B cell (primary cell): ENCODE measurements around the gene TNXB. TPM values are rescaled to one million over a fixed set of nuclear protein-coding genes. Genes with fewer than 3 reads are reported as not detected.

ENCODE experiments used
- ATAC-seq: fragments of 200-7000 bp; cut with Tn5 transposase; one replicate; pipeline ENCODE4 v1.10.0; 2021; ENCODE audit warnings: low read depth, mild to moderate bottlenecking, moderate number of reproducible peaks, moderate library complexity
- CTCF ChIA-PET: fragments of 350-600 bp; sonication (Branson Sonifier 250); formaldehyde crosslinking; loops from one replicate; lab custom pipeline; 2021; ENCODE audit warnings: antibody characterized with exemption, inconsistent platforms; lab: Charles Lee
- POLR2A ChIA-PET: fragments of 350-600 bp; sonication (Branson Sonifier 250); formaldehyde crosslinking; loops from one replicate; lab custom pipeline; 2021; ENCODE audit warnings: antibody characterized with exemption; lab: Charles Lee
- DNase-seq: peaks from one replicate; pipeline ENCODE4 v3.0.0; 2013
- H2AFZ ChIP-seq: 2 replicates; pipeline ENCODE4 v1.6.1; 2012; ENCODE audit warnings: mild to moderate bottlenecking, low read depth, low read length; ENCODE audit not compliant: insufficient read depth, poor library complexity, severe bottlenecking
- H3K27ac ChIP-seq, 2 donors: 1 replicate in 1 of 2; 2 replicates in 1 of 2; pipeline ENCODE4 v1.5.1; 2012 to 2013; ENCODE audit warnings: low read length in 2 of 2, mild to moderate bottlenecking in 2 of 2, moderate library complexity in 1 of 2
- H3K27me3 ChIP-seq, 4 experiments: fragments of 200-600 bp in 1 of 4; sonication (generic) in 1 of 4; replicated peaks in 1 of 4; 1 replicate in 2 of 4; 2 replicates in 2 of 4; pipeline versions ENCODE4 v1.6.1 to v1.7.0; 2013 to 2016; ENCODE audit warnings: low read length in 3 of 4, mild to moderate bottlenecking in 2 of 4, mixed read lengths in 1 of 4, moderate library complexity in 1 of 4; ENCODE audit not compliant: insufficient read depth in 4 of 4, control insufficient read depth in 3 of 4; ENCODE audit errors: control extremely low read depth in 1 of 4
- H3K36me3 ChIP-seq, 2 experiments: replicated peaks in 1 of 2; 1 replicate in 1 of 2; 2 replicates in 1 of 2; pipeline versions ENCODE4 v1.6.1 to v1.7.1; 2013; ENCODE audit warnings: low read length in 1 of 2; ENCODE audit not compliant: insufficient read depth in 2 of 2, control insufficient read depth in 1 of 2; ENCODE audit errors: control extremely low read depth in 1 of 2, extremely low read depth in 1 of 2
- H3K4me1 ChIP-seq, 2 donors: fragments of 200-600 bp in 1 of 2; sonication (generic) in 1 of 2; 1 replicate in 1 of 2; 2 replicates in 1 of 2; pipeline versions ENCODE4 v1.5.1 to v1.6.1; 2013 to 2017; ENCODE audit warnings: low read length in 2 of 2; ENCODE audit not compliant: control insufficient read depth in 2 of 2, insufficient read depth in 2 of 2
- H3K4me2 ChIP-seq: replicated peaks from 2 replicates; pipeline ENCODE3; 2012; ENCODE audit warnings: mild to moderate bottlenecking, low read depth, low read length; ENCODE audit not compliant: poor library complexity, severe bottlenecking
- H3K4me3 ChIP-seq, 5 experiments: fragments of 200-600 bp in 1 of 5; sonication (generic) in 1 of 5; 1 replicate in 3 of 5; 2 replicates in 2 of 5; pipeline versions ENCODE4 v1.5.1 to v1.7.0; 2011 to 2016; ENCODE audit warnings: low read length in 4 of 5, mild to moderate bottlenecking in 4 of 5, low read depth in 2 of 5, control low read depth in 1 of 5, moderate library complexity in 1 of 5; ENCODE audit not compliant: insufficient read depth in 1 of 5; ENCODE audit errors: control extremely low read depth in 1 of 5, extremely low read depth in 1 of 5
- H3K79me2 ChIP-seq: fragments of 200-600 bp; sonication (generic); one replicate; pipeline ENCODE4 v1.6.0; 2016; ENCODE audit warnings: low read length; ENCODE audit not compliant: control insufficient read depth, insufficient read depth
- H3K9ac ChIP-seq: fragments of 200-600 bp; sonication (generic); 2 replicates; pipeline ENCODE4 v1.6.1; 2017; ENCODE audit warnings: mild to moderate bottlenecking, low read length, moderate library complexity
- H3K9me3 ChIP-seq, 3 donors: one replicate each; pipeline versions ENCODE4 v1.6.1 to v1.7.1; 2013; ENCODE audit warnings: low read length in 2 of 3; ENCODE audit not compliant: control insufficient read depth in 2 of 3, insufficient read depth in 1 of 3; ENCODE audit errors: control extremely low read depth in 1 of 3
- H4K20me1 ChIP-seq: 2 replicates; pipeline ENCODE4 v1.6.0; 2012; ENCODE audit warnings: mild to moderate bottlenecking, low read length; ENCODE audit not compliant: insufficient read depth, control insufficient read depth, poor library complexity, severe bottlenecking
- H3K27ac Mint-ChIP-seq: one replicate; pipeline ENCODE4 v1.8.0; 2021; ENCODE audit warnings: mixed read lengths
- H3K27me3 Mint-ChIP-seq: one replicate; pipeline ENCODE4 v1.8.0; 2021; ENCODE audit warnings: mixed read lengths
- H3K4me1 Mint-ChIP-seq: one replicate; pipeline ENCODE4 v1.8.0; 2021; ENCODE audit warnings: mixed read lengths
- H3K4me3 Mint-ChIP-seq: one replicate; pipeline ENCODE4 v1.8.0; 2021; ENCODE audit warnings: mixed read lengths
- H3K9me3 Mint-ChIP-seq: one replicate; pipeline ENCODE4 v1.8.0; 2022; ENCODE audit warnings: mixed read lengths; ENCODE audit not compliant: insufficient read depth
- EZH2 ChIP-seq: IDR thresholded peaks from 2 replicates; pipeline ENCODE4 v1.6.1; 2012; ENCODE audit warnings: borderline replicate concordance, low read depth, mild to moderate bottlenecking, moderate library complexity, low read length; ENCODE audit not compliant: insufficient read depth, poor library complexity, severe bottlenecking
- WGBS: methylation state at CpG from one replicate; pipeline ENCODE4 v1.1.5; 2013; ENCODE audit warnings: missing lambda C conversion rate; ENCODE audit not compliant: insufficient coverage; 5-methylcytosine and 5-hydroxymethylcytosine counted together
- intact Hi-C: fragments of 100-400 bp; cut with micrococcal nuclease; formaldehyde crosslinking; loops from one replicate; pipeline ENCODE4 v1.10.0; 2022
- polyA plus RNA-seq: library from polyadenylated mRNA; depleted of rRNA; stranded (reverse); fragments of >200 nt; gene quantifications from 2 replicates; pipeline ENCODE4 v1.2.3, GENCODE V29; 2012
- total RNA-seq, 2 donors: library from RNA; stranded (reverse); fragments of 120-200 nt in 1 of 2; gene quantifications; 1 replicate in 1 of 2; 2 replicates in 1 of 2; pipeline versions ENCODE4 v1.2.3 to v1.2.4, GENCODE V29; 2013 to 2022
- TF ChIP-seq, protein P1 (sequence below): fragments of 200-600 bp; IDR thresholded peaks from one replicate; pipeline ENCODE4 v1.8.0; 2022; ENCODE audit warnings: antibody characterized with exemption, mild to moderate bottlenecking

TNXB gene
- total and polyA plus RNA-seq, 2 donors (not counting 1 experiment from before 2014, with no cell fraction given): 1.4 to 19.0 TPM

DNA sequence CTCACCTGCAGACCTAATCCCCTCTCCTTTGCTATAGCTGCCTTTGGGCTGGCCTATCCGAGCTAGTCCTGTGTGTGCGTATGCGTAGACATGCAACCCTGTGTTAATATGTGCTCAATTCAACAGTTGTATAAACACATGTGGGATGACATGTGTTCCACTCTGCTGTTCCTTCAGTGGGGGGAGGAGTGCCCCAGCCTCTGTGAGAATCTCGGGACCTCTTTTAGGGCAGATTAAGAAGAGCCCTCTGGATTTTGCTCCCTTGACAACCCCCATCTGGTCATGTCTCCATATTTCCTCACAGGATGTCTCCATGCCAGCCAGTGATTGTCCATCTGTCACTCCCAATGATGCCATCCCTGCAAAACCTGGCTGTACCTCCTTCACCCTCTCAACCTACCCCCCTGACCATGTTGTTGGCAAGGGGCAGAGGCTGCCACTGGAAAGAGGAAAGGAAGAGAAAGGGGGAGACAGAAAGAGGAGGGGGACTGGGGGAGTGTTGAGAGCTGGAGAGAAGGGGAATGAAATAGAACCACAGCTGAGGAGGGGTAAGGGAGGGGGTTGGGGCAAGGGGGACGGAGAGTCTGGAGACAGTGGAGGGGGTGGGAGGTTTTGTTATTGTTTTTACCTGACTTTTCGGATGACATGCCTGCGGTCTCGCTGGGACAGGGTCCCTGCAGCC is 42.2 kb upstream of the TNXB start:
- ChIA-PET POLR2A (no interaction called here), CTCF (interaction anchor here (0.6 kb wide), 1 partner anchor 56 kb away, joined by 3 read pairs; no protein-coding TSS in a partner anchor)
- Mint-ChIP-seq H3K27me3 (peaks cover 58% of the 10 kb centered on the region), H3K27ac (no peak overlapping the region), H3K9me3 (no peaks in the 10 kb centered on the region), H3K4me3 (no peak overlapping the region), H3K4me1 (peaks cover 57% of the 10 kb centered on the region)
- ATAC-seq (no peak), DNase-seq (no peak)
- no peaks in the 10 kb centered on the region for H3K79me2 ChIP-seq
- peaks cover 0 to 71% (median 30%) of the 10 kb centered on the region in 4 experiments for H3K27me3 ChIP-seq
- no peak for TF ChIP-seq EZH2
- TF ChIP-seq, protein P1, sequence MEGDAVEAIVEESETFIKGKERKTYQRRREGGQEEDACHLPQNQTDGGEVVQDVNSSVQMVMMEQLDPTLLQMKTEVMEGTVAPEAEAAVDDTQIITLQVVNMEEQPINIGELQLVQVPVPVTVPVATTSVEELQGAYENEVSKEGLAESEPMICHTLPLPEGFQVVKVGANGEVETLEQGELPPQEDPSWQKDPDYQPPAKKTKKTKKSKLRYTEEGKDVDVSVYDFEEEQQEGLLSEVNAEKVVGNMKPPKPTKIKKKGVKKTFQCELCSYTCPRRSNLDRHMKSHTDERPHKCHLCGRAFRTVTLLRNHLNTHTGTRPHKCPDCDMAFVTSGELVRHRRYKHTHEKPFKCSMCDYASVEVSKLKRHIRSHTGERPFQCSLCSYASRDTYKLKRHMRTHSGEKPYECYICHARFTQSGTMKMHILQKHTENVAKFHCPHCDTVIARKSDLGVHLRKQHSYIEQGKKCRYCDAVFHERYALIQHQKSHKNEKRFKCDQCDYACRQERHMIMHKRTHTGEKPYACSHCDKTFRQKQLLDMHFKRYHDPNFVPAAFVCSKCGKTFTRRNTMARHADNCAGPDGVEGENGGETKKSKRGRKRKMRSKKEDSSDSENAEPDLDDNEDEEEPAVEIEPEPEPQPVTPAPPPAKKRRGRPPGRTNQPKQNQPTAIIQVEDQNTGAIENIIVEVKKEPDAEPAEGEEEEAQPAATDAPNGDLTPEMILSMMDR: no peak
- no peak overlapping the region for H3K4me2 ChIP-seq
- H3K27ac ChIP-seq: no peak overlapping the region
- H3K36me3 ChIP-seq: no peaks in the 10 kb centered on the region
- no peaks in the 10 kb centered on the region for H4K20me1 ChIP-seq
- 17% methylated on average over 3 of the region's 8 CpGs for WGBS
- H3K4me3 ChIP-seq: no peak overlapping the region
- H3K9ac ChIP-seq: no peak overlapping the region
- H3K9me3 ChIP-seq: peaks cover 0 to 16% (median 3%) of the 10 kb centered on the region in 3 donors
- intact Hi-C loops: loop anchor here (10.0 kb wide), 1 partner anchor 107 kb away; no protein-coding TSS in a partner anchor
- peaks cover 37 to 42% of the 10 kb centered on the region in 2 donors for H3K4me1 ChIP-seq
- no peak overlapping the region for H2AFZ ChIP-seq
